Measurements from ENCODE around the gene ILKAP. TPM values are rescaled to one million over a fixed set of nuclear protein-coding genes. Genes with fewer than 3 reads are reported as not detected.

The ILKAP gene
- total RNA-seq, 2 donors from 2014 or later = 23.4 to 27.9 TPM

- peak; percentile 17 for DNase-seq
- intact Hi-C loops (cut with DNase I) = no loop called here
- ATAC-seq = no peak
Measured at GRCh38 chr2:238131761-238132462, 71.6 kb downstream of the ILKAP start.

GRCh38 chr2:238130696-238131628 lies 72.5 kb downstream of the ILKAP start:
- DNase-seq = peak; percentile 17

GRCh38 chr2:238130111-238130695 lies 73.3 kb downstream of the ILKAP start:
- DNase-seq (peak; percentile 15), ATAC-seq (no peak)
- intact Hi-C loops (cut with DNase I) = no loop called here

More at GRCh38 chr2:238130696-238131628, 72.5 kb downstream of the ILKAP start:
- intact Hi-C loops (cut with DNase I) = no loop called here
- no peak for ATAC-seq

GRCh38 chr2:238129166-238130010 lies 74.1 kb downstream of the ILKAP start:
- DNase-seq (peak; percentile 7), ATAC-seq (no peak)
- intact Hi-C loops (cut with DNase I) = no loop called here

GRCh38 chr2:238128534-238129001 lies 74.9 kb downstream of the ILKAP start:
- ATAC-seq (no peak), DNase-seq (peak; percentile 10)
- intact Hi-C loops (cut with DNase I) = no loop called here

GRCh38 chr2:238128061-238128440 lies 75.4 kb downstream of the ILKAP start:
- peak; percentile 12 for DNase-seq
- ATAC-seq = no peak
- intact Hi-C loops (cut with DNase I) = no loop called here

- peak; percentile 29 for DNase-seq
- intact Hi-C loops (cut with DNase I) = no loop called here
- peak; percentile 84 to 91 for ATAC-seq
Measured at GRCh38 chr2:238127165-238128060, 76.1 kb downstream of the ILKAP start.

GRCh38 chr2:238126775-238127164 lies 76.7 kb downstream of the ILKAP start:
- DNase-seq = no peak

GRCh38 chr2:238126338-238126737 lies 77.2 kb downstream of the ILKAP start:
- no peak for ATAC-seq

More at GRCh38 chr2:238126775-238127164, 76.7 kb downstream of the ILKAP start:
- intact Hi-C loops (cut with DNase I) = no loop called here
- ATAC-seq = no peak

GRCh38 chr2:238125127-238125885 lies 78.2 kb downstream of the ILKAP start:
- ATAC-seq (no peak), DNase-seq (peak; percentile 8)
- intact Hi-C loops (cut with DNase I) = no loop called here

More at GRCh38 chr2:238126338-238126737, 77.2 kb downstream of the ILKAP start:
- DNase-seq = no peak
- intact Hi-C loops (cut with DNase I) = no loop called here

- no peak for DNase-seq
- intact Hi-C loops (cut with DNase I) = no loop called here
- ATAC-seq = no peak
Measured at GRCh38 chr2:238124488-238125126, 78.9 kb downstream of the ILKAP start.

- DNase-seq = no peak
- ATAC-seq = no peak
- intact Hi-C loops (cut with DNase I) = no loop called here
Measured at GRCh38 chr2:238123991-238124470, 79.5 kb downstream of the ILKAP start.

- DNase-seq (peak; percentile 19), ATAC-seq (no peak)
- intact Hi-C loops (cut with DNase I) = no loop called here
Measured at GRCh38 chr2:238123218-238123971, 80.1 kb downstream of the ILKAP start.

- intact Hi-C loops (cut with DNase I) = no loop called here
- no peak for ATAC-seq
- DNase-seq = peak; percentile 14
Measured at GRCh38 chr2:238122287-238123217, 80.9 kb downstream of the ILKAP start.
